Measurements from ENCODE around the gene PAN2.
"Not testable (repeated sequence)": the region's sequence is repeated elsewhere in the genome, so short reads cannot be mapped to it uniquely, and the experiment has no call there.

Gene PAN2

GRCh38 chr12:56359851-56360767 lies 26.3 kb upstream of the PAN2 start, which contains the start of gene STAT2:
TSS of gene STAT2 (minus strand) at chr12:56360107. CDS start at chr12:56356571, 3,536 bp downstream.
- peak within 1 kb of the TSS; percentile 97 for H3K4me3 ChIP-seq (ENCODE audit: control insufficient read depth, low read depth, low read length)
- DNase-seq (ENCODE audit: low read depth): peak; percentile 100
- no peak for TF ChIP-seq CTCF (conservative IDR thresholded peaks at IDR 0.05; ENCODE audit: control insufficient read depth, insufficient read depth, low read depth, low read length)

GRCh38 chr12:56358836-56359532 lies 25.2 kb upstream of the PAN2 start:
- no peak for TF ChIP-seq CTCF (conservative IDR thresholded peaks at IDR 0.05; ENCODE audit: control insufficient read depth, insufficient read depth, low read depth, low read length)
- peak overlapping the region; percentile 97 for H3K4me3 ChIP-seq (ENCODE audit: control insufficient read depth, low read depth, low read length)
- peak; percentile 86 for DNase-seq (ENCODE audit: low read depth)

GRCh38 chr12:56351325-56351724 lies 17.5 kb upstream of the PAN2 start:
- TF ChIP-seq CTCF (conservative IDR thresholded peaks at IDR 0.05; ENCODE audit: control insufficient read depth, insufficient read depth, low read depth, low read length): no peak
- DNase-seq (ENCODE audit: low read depth): no peak
- H3K4me3 ChIP-seq (ENCODE audit: control insufficient read depth, low read depth, low read length): no peak overlapping the region

- TF ChIP-seq CTCF (conservative IDR thresholded peaks at IDR 0.05; ENCODE audit: control insufficient read depth, insufficient read depth, low read depth, low read length): no peak
- H3K4me3 ChIP-seq (ENCODE audit: control insufficient read depth, low read depth, low read length): no peak overlapping the region
- DNase-seq (ENCODE audit: low read depth): no peak
Observed at GRCh38 chr12:56350662-56351061, 16.9 kb upstream of the PAN2 start.

GRCh38 chr12:56348776-56349175 lies 15.0 kb upstream of the PAN2 start:
- no peak overlapping the region for H3K4me3 ChIP-seq (ENCODE audit: control insufficient read depth, low read depth, low read length)
- DNase-seq (ENCODE audit: low read depth): no peak
- TF ChIP-seq CTCF (conservative IDR thresholded peaks at IDR 0.05; ENCODE audit: control insufficient read depth, insufficient read depth, low read depth, low read length): no peak

- DNase-seq (ENCODE audit: low read depth); H3K4me3 ChIP-seq (ENCODE audit: control insufficient read depth, low read depth, low read length): not testable (repeated sequence)
Observed at GRCh38 chr12:56347255-56347654, 13.5 kb upstream of the PAN2 start.

- DNase-seq (ENCODE audit: low read depth): no peak
- H3K4me3 ChIP-seq (ENCODE audit: control insufficient read depth, low read depth, low read length): no peak overlapping the region
- peak; percentile 6 for TF ChIP-seq CTCF (conservative IDR thresholded peaks at IDR 0.05; ENCODE audit: control insufficient read depth, insufficient read depth, low read depth, low read length)
Observed at GRCh38 chr12:56346675-56347074, 12.9 kb upstream of the PAN2 start.

- not testable (repeated sequence) for DNase-seq (ENCODE audit: low read depth); H3K4me3 ChIP-seq (ENCODE audit: control insufficient read depth, low read depth, low read length)
Observed at GRCh38 chr12:56342290-56342689, 8.5 kb upstream of the PAN2 start.

Measured in fibroblast of mammary gland (primary cell).